H9 (cell line): ENCODE results near the gene ITGBL1. TPM values are rescaled to one million over a fixed set of nuclear protein-coding genes. Genes with fewer than 3 reads are reported as not detected.

ENCODE experiments used
- DNase-seq: peaks from one replicate; pipeline ENCODE4 v3.0.0-alpha.2; 2017
- H2AFZ ChIP-seq: one replicate; pipeline ENCODE4 v1.6.1; 2013; ENCODE audit warnings: mild to moderate bottlenecking, low read length, control low read depth, moderate library complexity
- H2AK5ac ChIP-seq: 2 replicates; pipeline ENCODE4 v1.6.1; 2013; ENCODE audit warnings: low read length, control low read depth, mixed read lengths; ENCODE audit not compliant: insufficient read length
- H2BK120ac ChIP-seq: one replicate; pipeline ENCODE4 v1.6.1; 2013; ENCODE audit warnings: low read depth, mild to moderate bottlenecking, low read length, control low read depth, inconsistent platforms; ENCODE audit not compliant: poor library complexity, severe bottlenecking
- H2BK12ac ChIP-seq: 2 replicates; pipeline ENCODE4 v1.6.1; 2013; ENCODE audit warnings: low read length, control low read depth, mixed read lengths, low read depth; ENCODE audit not compliant: insufficient read length
- H2BK15ac ChIP-seq: 2 replicates; pipeline ENCODE4 v1.6.1; 2013; ENCODE audit warnings: low read depth, low read length, control low read depth
- H2BK20ac ChIP-seq: one replicate; pipeline ENCODE4 v1.6.1; 2013; ENCODE audit warnings: low read depth, mild to moderate bottlenecking, low read length, control low read depth, inconsistent platforms; ENCODE audit not compliant: poor library complexity, severe bottlenecking
- H2BK5ac ChIP-seq: 2 replicates; pipeline ENCODE4 v1.6.1; 2013; ENCODE audit warnings: low read length, control low read depth, mixed read lengths; ENCODE audit not compliant: insufficient read length
- H3K14ac ChIP-seq: 2 replicates; pipeline ENCODE4 v1.6.1; 2013; ENCODE audit warnings: low read length, control low read depth; ENCODE audit not compliant: insufficient read depth
- H3K18ac ChIP-seq: 2 replicates; pipeline ENCODE4 v1.6.1; 2013; ENCODE audit warnings: low read depth, mild to moderate bottlenecking, mixed read lengths, low read length, control low read depth; ENCODE audit not compliant: insufficient read length
- H3K23ac ChIP-seq: 2 replicates; pipeline ENCODE4 v1.6.1; 2013; ENCODE audit warnings: low read length, control low read depth, mixed read lengths, low read depth; ENCODE audit not compliant: insufficient read length
- H3K23me2 ChIP-seq: 2 replicates; pipeline ENCODE4 v1.6.1; 2013; ENCODE audit warnings: low read depth, mild to moderate bottlenecking, mixed read lengths, low read length, control low read depth; ENCODE audit not compliant: insufficient read length, poor library complexity, severe bottlenecking
- H3K27ac ChIP-seq: 2 replicates; pipeline ENCODE4 v1.5.1; 2013; ENCODE audit warnings: low read length, control low read depth, mixed read lengths, low read depth; ENCODE audit not compliant: insufficient read length
- H3K27me3 ChIP-seq: 2 replicates; pipeline ENCODE4 v1.6.1; 2013; ENCODE audit warnings: low read length, control low read depth, inconsistent platforms; ENCODE audit not compliant: insufficient read depth
- H3K4ac ChIP-seq: 2 replicates; pipeline ENCODE4 v1.6.1; 2013; ENCODE audit warnings: low read depth, mild to moderate bottlenecking, control low read depth, inconsistent platforms, low read length, moderate library complexity
- H3K4me1 ChIP-seq: 2 replicates; pipeline ENCODE4 v1.6.1; 2013; ENCODE audit warnings: low read length, control low read depth, inconsistent platforms; ENCODE audit not compliant: insufficient read depth
- H3K4me2 ChIP-seq: 2 replicates; pipeline ENCODE4 v1.6.1; 2013; ENCODE audit warnings: low read length, control low read depth, mixed read lengths; ENCODE audit not compliant: insufficient read length, insufficient read depth
- H3K56ac ChIP-seq: 2 replicates; pipeline ENCODE4 v1.6.1; 2013; ENCODE audit warnings: low read depth, mild to moderate bottlenecking, mixed read lengths, low read length, control low read depth; ENCODE audit not compliant: insufficient read length
- H3K79me1 ChIP-seq: 2 replicates; pipeline ENCODE4 v1.6.1; 2013; ENCODE audit warnings: low read depth, mild to moderate bottlenecking, moderate library complexity, low read length, control low read depth, inconsistent platforms; ENCODE audit not compliant: insufficient read depth, poor library complexity, severe bottlenecking
- H3K79me2 ChIP-seq: 2 replicates; pipeline ENCODE4 v1.6.1; 2013; ENCODE audit warnings: low read length, control low read depth, inconsistent platforms; ENCODE audit not compliant: insufficient read depth
- H3K9ac ChIP-seq: 2 replicates; pipeline ENCODE4 v1.6.1; 2013; ENCODE audit warnings: low read length, control low read depth, mixed read lengths; ENCODE audit not compliant: insufficient read length; ENCODE audit errors: extremely low read depth
- H3K9me3 ChIP-seq: one replicate; pipeline ENCODE4 v1.6.1; 2013; ENCODE audit warnings: low read depth, low read length, inconsistent platforms; ENCODE audit not compliant: control insufficient read depth
- H3T11ph ChIP-seq: one replicate; pipeline ENCODE4 v1.6.1; 2013; ENCODE audit warnings: mild to moderate bottlenecking, low read length, control low read depth, inconsistent platforms
- H4K20me1 ChIP-seq: one replicate; pipeline ENCODE4 v1.6.1; 2013; ENCODE audit not compliant: control insufficient read depth, insufficient read length, insufficient read depth
- H4K5ac ChIP-seq: 2 replicates; pipeline ENCODE4 v1.6.1; 2013; ENCODE audit warnings: low read depth, mild to moderate bottlenecking, mixed read lengths, low read length, control low read depth; ENCODE audit not compliant: insufficient read length
- H4K8ac ChIP-seq: replicated peaks from 2 replicates; pipeline ENCODE4 v1.6.1; 2013; ENCODE audit warnings: low read length, control low read depth, mixed read lengths, low read depth; ENCODE audit not compliant: insufficient read length
- H4K91ac ChIP-seq: 2 replicates; pipeline ENCODE4 v1.6.1; 2013; ENCODE audit warnings: low read depth, mild to moderate bottlenecking, moderate library complexity, mixed read lengths, low read length, control low read depth; ENCODE audit not compliant: insufficient read length
- H3K27ac Mint-ChIP-seq, 3 experiments: 2 replicates in 2 of 3; 3 replicates in 1 of 3; pipeline ENCODE4 v1.8.0; 2020 to 2021; ENCODE audit warnings: mixed read lengths in 3 of 3, mild to moderate bottlenecking in 1 of 3, moderate library complexity in 1 of 3
- H3K27me3 Mint-ChIP-seq: 2 replicates; pipeline ENCODE4 v1.8.0; 2021; ENCODE audit warnings: low read depth, mild to moderate bottlenecking, moderate library complexity, mixed read lengths
- H3K36me3 Mint-ChIP-seq, 3 experiments: 2 replicates in 2 of 3; 3 replicates in 1 of 3; pipeline ENCODE4 v1.8.0; 2020 to 2021; ENCODE audit warnings: low read depth in 3 of 3, mixed read lengths in 3 of 3; ENCODE audit not compliant: insufficient read depth in 1 of 3
- H3K4me1 Mint-ChIP-seq, 2 experiments: 2 replicates each; pipeline ENCODE4 v1.8.0; 2020; ENCODE audit warnings: mixed read lengths in 2 of 2
- H3K4me3 Mint-ChIP-seq, 2 experiments: 2 replicates in 1 of 2; 3 replicates in 1 of 2; pipeline ENCODE4 v1.8.0; 2020 to 2021; ENCODE audit warnings: mild to moderate bottlenecking in 2 of 2, mixed read lengths in 2 of 2, moderate library complexity in 1 of 2
- H3K9me3 Mint-ChIP-seq, 2 experiments: 2 replicates in 1 of 2; 3 replicates in 1 of 2; pipeline ENCODE4 v1.8.0; 2020; ENCODE audit warnings: mild to moderate bottlenecking in 2 of 2, mixed read lengths in 2 of 2, moderate library complexity in 1 of 2
- WGBS: extraction: QIAGEN DNeasy Blood & Tissue Kit; methylation state at CpG from one replicate; pipeline ENCODE4 v1.1.7; 2013; ENCODE audit warnings: missing lambda C conversion rate, low lambda C conversion rate, mixed read lengths; ENCODE audit not compliant: insufficient read length; ENCODE audit errors: extremely low coverage; 5-methylcytosine and 5-hydroxymethylcytosine counted together
- total RNA-seq: library from RNA; stranded (reverse); gene quantifications from 2 replicates; pipeline ENCODE4 v1.2.1, GENCODE V29; 2021
- TF ChIP-seq, protein P1 (sequence below): fragments of 200-600 bp; sonication (generic); conservative IDR thresholded peaks from 3 replicates; pipeline ENCODE4 v1.8.0; 2021; ENCODE audit warnings: antibody characterized with exemption, mild to moderate bottlenecking

The ITGBL1 gene
- total RNA-seq, 1 experiment from 2014 or later: not detected

DNA sequence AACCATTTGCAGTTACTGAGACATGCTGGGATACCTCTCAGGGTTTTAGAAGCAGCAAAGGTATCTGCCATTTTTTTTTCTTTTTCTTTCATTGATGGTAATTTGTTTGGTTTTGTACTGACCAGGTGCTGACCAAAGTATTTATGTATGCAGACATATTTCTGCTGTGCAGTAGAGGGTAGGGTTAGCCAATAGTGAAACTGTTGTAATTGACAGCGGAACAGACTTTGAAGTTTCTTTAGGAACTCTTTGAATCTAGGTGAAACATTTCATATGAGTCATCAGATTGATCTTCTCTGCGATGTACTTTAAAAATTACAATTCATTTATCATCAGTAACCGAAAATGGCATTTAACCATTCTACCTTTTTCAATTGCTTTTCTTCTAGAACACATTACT lies 63.0 kb downstream of the ITGBL1 start:
- no peak overlapping the region for H4K91ac ChIP-seq
- H3K79me1 ChIP-seq: no peaks in the 10 kb centered on the region
- no peaks in the 10 kb centered on the region for H4K20me1 ChIP-seq
- no peak overlapping the region for H3K9ac ChIP-seq
- H3T11ph ChIP-seq: no peak overlapping the region
- no peaks in the 10 kb centered on the region for H3K36me3 Mint-ChIP-seq
- DNase-seq: no peak
- H2AK5ac ChIP-seq: no peak overlapping the region
- no peak overlapping the region for H3K14ac ChIP-seq
- no CpG with 5 or more reads among the region's 3 CpGs for WGBS
- no peak overlapping the region for H2BK20ac ChIP-seq
- H3K56ac ChIP-seq: no peak overlapping the region
- no peak overlapping the region for H2BK5ac ChIP-seq
- peaks cover 3% of the 10 kb centered on the region; the same call in 1 of the 2 replicates for H3K4me1 ChIP-seq
- peaks cover 20 to 26% of the 10 kb centered on the region in 2 experiments for H3K4me1 Mint-ChIP-seq
- no peaks in the 10 kb centered on the region for H3K23me2 ChIP-seq
- no peaks in the 10 kb centered on the region for H3K79me2 ChIP-seq
- no peak overlapping the region for H2BK120ac ChIP-seq
- no peaks in the 10 kb centered on the region for H3K9me3 Mint-ChIP-seq
- no peak overlapping the region for H3K23ac ChIP-seq
- no peak overlapping the region for H2AFZ ChIP-seq
- no peaks in the 10 kb centered on the region for H3K27me3 Mint-ChIP-seq
- H2BK15ac ChIP-seq: no peak overlapping the region
- no peak overlapping the region for H3K4ac ChIP-seq
- no peak overlapping the region for H2BK12ac ChIP-seq
- no peak overlapping the region for H3K27ac Mint-ChIP-seq
- H4K5ac ChIP-seq: no peak overlapping the region
- TF ChIP-seq, protein P1, sequence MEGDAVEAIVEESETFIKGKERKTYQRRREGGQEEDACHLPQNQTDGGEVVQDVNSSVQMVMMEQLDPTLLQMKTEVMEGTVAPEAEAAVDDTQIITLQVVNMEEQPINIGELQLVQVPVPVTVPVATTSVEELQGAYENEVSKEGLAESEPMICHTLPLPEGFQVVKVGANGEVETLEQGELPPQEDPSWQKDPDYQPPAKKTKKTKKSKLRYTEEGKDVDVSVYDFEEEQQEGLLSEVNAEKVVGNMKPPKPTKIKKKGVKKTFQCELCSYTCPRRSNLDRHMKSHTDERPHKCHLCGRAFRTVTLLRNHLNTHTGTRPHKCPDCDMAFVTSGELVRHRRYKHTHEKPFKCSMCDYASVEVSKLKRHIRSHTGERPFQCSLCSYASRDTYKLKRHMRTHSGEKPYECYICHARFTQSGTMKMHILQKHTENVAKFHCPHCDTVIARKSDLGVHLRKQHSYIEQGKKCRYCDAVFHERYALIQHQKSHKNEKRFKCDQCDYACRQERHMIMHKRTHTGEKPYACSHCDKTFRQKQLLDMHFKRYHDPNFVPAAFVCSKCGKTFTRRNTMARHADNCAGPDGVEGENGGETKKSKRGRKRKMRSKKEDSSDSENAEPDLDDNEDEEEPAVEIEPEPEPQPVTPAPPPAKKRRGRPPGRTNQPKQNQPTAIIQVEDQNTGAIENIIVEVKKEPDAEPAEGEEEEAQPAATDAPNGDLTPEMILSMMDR: no peak
- H3K4me2 ChIP-seq: no peak overlapping the region
- H3K9me3 ChIP-seq: no peaks in the 10 kb centered on the region
- H3K27me3 ChIP-seq: no peaks in the 10 kb centered on the region
- H4K8ac ChIP-seq: no peak overlapping the region
- no peak overlapping the region for H3K27ac ChIP-seq
- no peak overlapping the region for H3K4me3 Mint-ChIP-seq
- no peak overlapping the region for H3K18ac ChIP-seq
